Measurements from ENCODE around the gene DEPDC4.
"Not testable (repeated sequence)": the region's sequence is repeated elsewhere in the genome, so short reads cannot be mapped to it uniquely, and the experiment has no call there.

- TF ChIP-seq CTCF (IDR thresholded peaks at IDR 0.05); POLR2AphosphoS5 (IDR thresholded peaks at IDR 0.05; ENCODE audit: insufficient read depth in 1 of 2, low read depth in 1 of 2): not testable (repeated sequence)
These were observed 44.7 kb downstream of the DEPDC4 start for GRCh38 chr12:100222173-100222572.
